ENCODE measurements around the gene SCD.

DNA sequence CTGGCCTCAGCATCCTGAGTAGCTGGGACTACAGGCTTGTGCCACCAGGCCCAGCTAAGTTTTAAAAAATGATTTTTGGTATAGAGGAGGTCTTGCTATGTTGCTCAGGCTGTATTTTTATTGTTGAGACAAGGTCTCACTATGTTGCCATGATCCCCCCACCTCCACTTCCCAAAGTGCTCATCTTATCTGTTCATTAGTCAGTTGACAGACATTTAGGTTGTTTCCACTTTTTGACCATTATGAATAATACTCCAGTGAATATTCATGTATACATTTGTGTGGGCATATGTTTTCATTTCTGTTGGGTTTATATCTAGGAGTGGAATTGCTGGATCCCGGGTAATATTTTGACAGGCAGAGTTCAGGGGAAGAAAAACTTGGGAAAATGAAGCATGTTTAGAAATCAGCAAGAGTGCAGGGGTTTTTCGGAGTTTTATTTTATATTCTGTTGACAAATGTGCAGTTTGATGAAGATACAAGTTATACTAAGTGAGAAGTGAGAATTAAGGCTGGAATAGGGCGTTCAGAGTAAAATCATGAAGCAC, 2.7 kb upstream of the SCD start:
- TF ChIP-seq POLR2A (IDR thresholded peaks at IDR 0.05; ENCODE audit: low read depth, low read length) (no peak), TAF1 (IDR thresholded peaks at IDR 0.05; ENCODE audit: borderline replicate concordance, low read depth, low read length) (no peak)
